CD8-positive, alpha-beta memory T cell (primary cell): ENCODE measurements around the gene NFIB. TPM values are rescaled to one million over a fixed set of nuclear protein-coding genes. Genes with fewer than 3 reads are reported as not detected.

ENCODE experiments used
- CTCF ChIA-PET: fragments of 350-600 bp; sonication (Branson Sonifier 250); formaldehyde crosslinking; loops from one replicate; lab custom pipeline; 2021; ENCODE audit warnings: antibody characterized with exemption; lab: Charles Lee
- POLR2A ChIA-PET: fragments of 350-600 bp; sonication (Branson Sonifier 250); formaldehyde crosslinking; loops from one replicate; lab custom pipeline; 2021; ENCODE audit warnings: antibody characterized with exemption; lab: Charles Lee
- DNase-seq, 5 donors: peaks; one replicate each; pipeline versions ENCODE4 v3.0.0 to v3.0.0-alpha.2; 2020 to 2022; ENCODE audit warnings: mixed read lengths in 1 of 5
- H3K27ac ChIP-seq: one replicate; pipeline ENCODE4 v1.7.0; 2013; ENCODE audit warnings: low read depth, mild to moderate bottlenecking, low read length, moderate library complexity
- H3K27me3 ChIP-seq: 2 replicates; pipeline ENCODE4 v1.7.0; 2013; ENCODE audit warnings: low read length, mild to moderate bottlenecking; ENCODE audit not compliant: insufficient read depth, poor library complexity, severe bottlenecking
- H3K36me3 ChIP-seq: 2 replicates; pipeline ENCODE4 v1.7.0; 2013; ENCODE audit warnings: mild to moderate bottlenecking, low read length, moderate library complexity; ENCODE audit not compliant: insufficient read depth
- H3K4me1 ChIP-seq: 2 replicates; pipeline ENCODE4 v1.7.0; 2013; ENCODE audit warnings: mild to moderate bottlenecking, low read length, moderate library complexity; ENCODE audit not compliant: insufficient read depth
- H3K4me3 ChIP-seq: 2 replicates; pipeline ENCODE4 v1.7.0; 2013; ENCODE audit warnings: mild to moderate bottlenecking, low read length
- H3K9me3 ChIP-seq: 2 replicates; pipeline ENCODE4 v1.7.0; 2013; ENCODE audit warnings: mild to moderate bottlenecking, low read length
- H3K27ac Mint-ChIP-seq, 8 donors: one replicate each; pipeline ENCODE4 v1.8.0; 2020 to 2021; ENCODE audit warnings: mixed read lengths in 8 of 8, mild to moderate bottlenecking in 6 of 8, inconsistent platforms in 3 of 8, moderate library complexity in 3 of 8
- H3K27me3 Mint-ChIP-seq, 2 donors: one replicate each; pipeline ENCODE4 v1.8.0; 2020 to 2021; ENCODE audit warnings: mixed read lengths in 2 of 2, mild to moderate bottlenecking in 1 of 2, moderate library complexity in 1 of 2
- H3K36me3 Mint-ChIP-seq, 3 donors: one replicate each; pipeline ENCODE4 v1.8.0; 2020 to 2021; ENCODE audit warnings: mixed read lengths in 3 of 3, inconsistent platforms in 1 of 3, mild to moderate bottlenecking in 1 of 3
- H3K4me1 Mint-ChIP-seq, 3 donors: one replicate each; pipeline ENCODE4 v1.8.0; 2020 to 2021; ENCODE audit warnings: mixed read lengths in 3 of 3, inconsistent platforms in 1 of 3, mild to moderate bottlenecking in 1 of 3
- H3K4me3 Mint-ChIP-seq, 7 donors: one replicate each; pipeline ENCODE4 v1.8.0; 2020 to 2021; ENCODE audit warnings: mixed read lengths in 7 of 7, mild to moderate bottlenecking in 6 of 7, moderate library complexity in 4 of 7, inconsistent platforms in 2 of 7
- H3K9me3 Mint-ChIP-seq, 5 donors: one replicate each; pipeline ENCODE4 v1.8.0; 2020 to 2022; ENCODE audit warnings: mixed read lengths in 5 of 5, mild to moderate bottlenecking in 3 of 5, moderate library complexity in 2 of 5, inconsistent platforms in 1 of 5
- polyA plus RNA-seq: library from polyadenylated mRNA; unstranded; fragments of 300-500 nt; fragmentation: Illumina TruSeq; gene quantifications from one replicate; pipeline ENCODE4 v1.2.3, GENCODE V29; 2021
- total RNA-seq, 2 experiments: library from RNA; stranded (reverse); gene quantifications; one replicate each; pipeline ENCODE4 v1.2.3, GENCODE V29; 2021

Gene NFIB
- total and polyA plus RNA-seq, 3 experiments from 2014 or later, result not detected

DNA sequence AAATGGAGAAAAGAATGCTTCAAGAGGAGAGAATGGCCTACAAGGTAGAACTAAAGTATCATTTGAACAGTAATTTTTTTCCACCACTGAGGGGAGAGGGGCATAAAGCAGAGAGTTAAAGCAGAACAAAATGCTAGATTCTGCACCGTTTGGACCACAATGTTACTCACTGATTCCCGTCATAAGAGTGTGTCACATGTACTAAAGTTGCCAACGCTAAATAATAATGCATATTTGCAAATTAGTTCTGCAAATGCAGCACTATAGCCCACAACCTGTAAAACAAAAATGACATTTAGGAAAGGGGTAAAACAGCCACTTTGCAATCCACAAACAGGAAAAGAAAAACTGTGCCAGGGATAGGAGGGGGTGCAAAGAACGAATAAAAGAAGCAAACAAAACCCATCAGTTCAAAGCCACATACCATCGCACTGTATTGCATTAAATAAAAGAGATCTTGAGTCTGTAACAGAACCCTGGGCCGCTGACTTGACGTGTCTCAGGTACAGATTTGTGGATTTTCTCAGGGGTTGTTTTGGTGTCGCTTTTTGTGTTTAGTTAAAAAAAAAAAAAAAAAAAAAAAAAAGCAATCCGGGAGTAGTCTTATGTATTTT, 7.7 kb upstream of the NFIB start:
- Mint-ChIP-seq H3K9me3 (no peaks in the 10 kb centered on the region), H3K4me3 (peak overlapping the region; percentile 74 to 92 (median 91)), H3K36me3 (no peaks in the 10 kb centered on the region), H3K27ac (peak overlapping the region in 5 of 8 donors; percentile 19 to 73 (median 38)), H3K27me3 (peaks cover 19 to 27% of the 10 kb centered on the region in 2 donors), H3K4me1 (peaks cover 19 to 35% (median 33%) of the 10 kb centered on the region in 3 donors)
- H3K4me3 ChIP-seq, result no peak overlapping the region
- peaks cover 7% of the 10 kb centered on the region for H3K4me1 ChIP-seq
- H3K9me3 ChIP-seq, result no peaks in the 10 kb centered on the region
- no peak for DNase-seq
- ChIA-PET CTCF (no interaction called here), POLR2A (no interaction called here)
- peaks cover under 1% of the 10 kb centered on the region for H3K27me3 ChIP-seq
- H3K36me3 ChIP-seq, result no peaks in the 10 kb centered on the region
- H3K27ac ChIP-seq, result no peak overlapping the region

DNA sequence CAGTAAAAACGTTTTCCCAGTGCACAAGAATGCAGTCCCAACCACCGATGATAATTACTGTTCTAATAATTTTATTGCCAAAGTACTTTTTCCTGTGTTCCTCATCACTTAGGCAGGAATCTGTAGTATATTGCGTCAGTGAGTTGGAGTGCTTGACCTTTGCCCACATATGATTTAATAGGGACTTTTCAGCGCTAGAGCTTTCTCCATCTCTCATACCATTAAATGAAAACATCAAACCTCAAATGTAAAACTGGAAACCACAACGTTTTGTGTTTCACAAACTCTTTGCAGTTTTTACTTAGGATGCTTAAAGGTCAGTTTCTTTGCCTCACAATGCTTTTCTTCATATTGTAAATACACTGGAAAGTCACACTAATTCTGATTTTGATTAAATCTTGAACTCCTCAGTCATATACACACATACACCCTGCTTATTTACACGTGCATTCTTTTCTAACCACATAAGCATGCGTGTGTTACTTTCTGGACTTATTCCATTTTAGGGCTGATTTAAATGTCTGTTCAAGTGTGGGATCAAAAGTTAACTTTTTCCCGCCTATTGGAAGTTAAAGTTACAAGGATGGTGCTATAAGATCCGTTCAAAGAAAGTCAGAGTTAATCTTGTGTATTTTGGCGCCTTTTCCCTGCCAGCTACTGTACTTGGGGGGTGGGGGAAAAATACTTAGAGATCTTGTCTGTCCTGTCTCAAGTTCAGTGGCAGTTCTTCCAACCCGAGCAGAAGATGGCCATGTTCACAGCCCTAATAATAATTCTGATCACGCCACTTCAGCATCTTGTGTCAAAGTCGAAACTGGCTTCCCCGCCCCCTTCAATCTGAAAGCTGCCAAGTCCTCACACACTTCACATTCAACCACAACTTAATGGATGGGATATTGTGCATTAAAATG, 6.6 kb upstream of the NFIB start:
- H3K9me3 Mint-ChIP-seq, result no peaks in the 10 kb centered on the region
- peaks cover 22 to 39% (median 36%) of the 10 kb centered on the region in 3 donors for H3K4me1 Mint-ChIP-seq
- H3K27ac ChIP-seq, result no peak overlapping the region
- H3K36me3 Mint-ChIP-seq, result no peaks in the 10 kb centered on the region
- peaks cover 22 to 34% of the 10 kb centered on the region in 2 donors for H3K27me3 Mint-ChIP-seq
- H3K36me3 ChIP-seq, result no peaks in the 10 kb centered on the region
- no peak for DNase-seq
- peaks cover 7% of the 10 kb centered on the region for H3K27me3 ChIP-seq
- POLR2A ChIA-PET, result no interaction called here
- CTCF ChIA-PET, result no interaction called here
- peaks cover 7% of the 10 kb centered on the region for H3K4me1 ChIP-seq
- peak overlapping the region; percentile 18 to 91 (median 89) for H3K4me3 Mint-ChIP-seq
- no peaks in the 10 kb centered on the region for H3K9me3 ChIP-seq
- H3K27ac Mint-ChIP-seq, result peak overlapping the region in 2 of 8 donors; percentile 28 to 31
- H3K4me3 ChIP-seq, result no peak overlapping the region

DNA sequence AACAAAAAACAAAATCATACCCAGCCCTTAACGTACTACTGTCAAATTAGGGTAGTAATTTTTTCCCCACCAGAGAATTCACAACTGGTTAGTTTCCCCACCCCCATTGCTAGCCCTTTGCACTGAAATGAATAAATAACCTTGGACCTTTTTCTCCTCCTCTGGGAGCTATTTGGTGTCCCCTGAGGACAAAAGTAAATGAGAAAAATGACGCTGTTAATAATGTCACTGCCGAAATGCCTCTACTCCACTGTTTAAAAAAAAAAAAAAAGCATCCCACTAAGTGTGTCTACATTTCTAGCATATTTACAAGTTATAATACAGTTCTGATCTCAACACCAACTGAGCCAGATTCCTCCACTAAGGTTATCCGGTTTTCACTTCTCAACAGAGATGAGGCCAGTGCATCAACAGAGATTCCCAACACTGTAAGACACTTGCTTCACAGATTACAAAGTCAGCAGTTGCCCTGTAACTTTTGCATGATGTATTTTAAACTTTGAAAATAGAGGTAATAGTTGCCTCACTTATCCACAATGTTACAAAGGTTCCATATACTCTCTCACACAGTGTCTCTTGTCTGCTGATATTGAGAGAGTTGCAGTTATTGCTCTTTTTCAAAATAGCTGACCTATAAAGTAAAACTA, 5.1 kb upstream of the NFIB start:
- Histone ChIP-seq H3K27me3 (peaks cover 7% of the 10 kb centered on the region), H3K4me1 (peaks cover 7% of the 10 kb centered on the region), H3K4me3 (no peak overlapping the region), H3K36me3 (no peaks in the 10 kb centered on the region), H3K9me3 (no peaks in the 10 kb centered on the region), H3K27ac (no peak overlapping the region)
- H3K9me3 Mint-ChIP-seq, result peaks cover 0 to 2% (median 0%) of the 10 kb centered on the region in 5 donors
- H3K4me1 Mint-ChIP-seq, result peaks cover 27 to 45% (median 43%) of the 10 kb centered on the region in 3 donors
- no peaks in the 10 kb centered on the region for H3K36me3 Mint-ChIP-seq
- no peak for DNase-seq
- no peak overlapping the region for H3K27ac Mint-ChIP-seq
- POLR2A ChIA-PET, result no interaction called here
- H3K4me3 Mint-ChIP-seq, result peak overlapping the region in 2 of 7 donors; percentile 18 to 70
- CTCF ChIA-PET, result no interaction called here
- peaks cover 27 to 41% of the 10 kb centered on the region in 2 donors for H3K27me3 Mint-ChIP-seq

DNA sequence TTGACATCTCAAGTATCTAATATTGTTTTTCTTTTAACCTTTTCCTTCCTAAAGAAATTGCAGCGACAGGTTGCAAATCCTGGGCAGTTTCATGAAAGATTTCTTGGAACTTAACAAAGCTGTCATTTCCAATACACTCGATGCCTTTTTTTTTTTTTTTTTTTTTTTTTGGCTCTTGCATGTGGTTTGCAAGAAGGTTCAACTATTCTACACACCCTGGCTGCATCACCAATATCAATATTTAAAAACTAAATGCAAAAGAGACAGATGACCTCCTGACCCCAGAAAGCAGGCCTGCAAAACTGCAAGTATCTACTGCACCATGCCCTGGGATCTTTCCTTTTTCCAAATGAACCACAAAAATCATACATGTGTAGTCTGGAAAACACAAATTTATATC, 4.4 kb upstream of the NFIB start:
- H3K9me3 Mint-ChIP-seq, result peaks cover 0 to 2% (median 0%) of the 10 kb centered on the region in 5 donors
- H3K27ac Mint-ChIP-seq, result no peak overlapping the region
- POLR2A ChIA-PET, result no interaction called here
- DNase-seq, result no peak
- Histone ChIP-seq H3K4me1 (peaks cover 9% of the 10 kb centered on the region), H3K36me3 (no peaks in the 10 kb centered on the region), H3K4me3 (no peak overlapping the region), H3K9me3 (no peaks in the 10 kb centered on the region), H3K27ac (no peak overlapping the region), H3K27me3 (peaks cover 10% of the 10 kb centered on the region)
- peak overlapping the region in 1 of 7 donors; percentile 70 for H3K4me3 Mint-ChIP-seq
- H3K4me1 Mint-ChIP-seq, result peaks cover 31 to 48% (median 46%) of the 10 kb centered on the region in 3 donors
- CTCF ChIA-PET, result no interaction called here
- H3K36me3 Mint-ChIP-seq, result no peaks in the 10 kb centered on the region
- H3K27me3 Mint-ChIP-seq, result peaks cover 30 to 45% of the 10 kb centered on the region in 2 donors

DNA sequence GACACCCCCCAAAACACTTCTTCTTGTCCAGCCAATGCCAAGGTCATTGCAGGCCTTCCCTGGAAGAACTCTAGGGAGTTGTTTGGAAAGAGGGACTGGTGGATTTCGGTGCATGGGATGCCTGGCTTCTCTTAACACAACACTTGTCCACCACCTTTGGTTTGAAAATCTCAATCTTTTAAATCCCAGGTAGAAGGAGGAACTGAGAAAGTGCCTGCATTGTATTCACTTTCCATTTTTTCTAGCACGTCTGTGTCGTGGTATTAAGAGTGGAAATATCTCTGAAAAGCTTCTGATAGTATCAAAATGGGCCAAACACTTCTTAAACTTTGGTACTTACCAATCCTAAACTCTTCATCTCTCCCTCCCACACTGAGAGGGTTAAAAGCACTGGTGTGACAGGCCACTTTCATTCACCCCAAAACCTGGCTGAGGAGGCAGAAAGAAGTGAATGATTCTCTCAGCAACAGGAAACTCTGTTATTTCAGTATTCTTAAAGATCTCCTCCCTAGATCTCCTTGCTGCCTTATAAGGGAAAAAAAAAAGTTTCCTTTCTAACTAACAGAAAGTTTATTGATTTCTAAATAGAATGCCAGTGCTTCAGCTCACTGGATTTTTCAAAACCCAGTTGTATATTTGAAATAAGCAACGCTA, 3.9 kb upstream of the NFIB start:
- peaks cover 0 to 4% (median 0%) of the 10 kb centered on the region in 5 donors for H3K9me3 Mint-ChIP-seq
- CTCF ChIA-PET, result no interaction called here
- H3K27ac ChIP-seq, result no peak overlapping the region
- POLR2A ChIA-PET, result no interaction called here
- H3K4me1 ChIP-seq, result peaks cover 5% of the 10 kb centered on the region
- H3K9me3 ChIP-seq, result no peaks in the 10 kb centered on the region
- peaks cover 29 to 46% (median 44%) of the 10 kb centered on the region in 3 donors for H3K4me1 Mint-ChIP-seq
- no peaks in the 10 kb centered on the region for H3K36me3 ChIP-seq
- H3K27me3 Mint-ChIP-seq, result peaks cover 33 to 44% of the 10 kb centered on the region in 2 donors
- peak overlapping the region in 1 of 8 donors; percentile 16 for H3K27ac Mint-ChIP-seq
- H3K4me3 Mint-ChIP-seq, result peak overlapping the region in 4 of 7 donors; percentile 18 to 70 (median 40)
- H3K4me3 ChIP-seq, result no peak overlapping the region
- H3K27me3 ChIP-seq, result peaks cover 13% of the 10 kb centered on the region
- no peak for DNase-seq
- H3K36me3 Mint-ChIP-seq, result no peaks in the 10 kb centered on the region

DNA sequence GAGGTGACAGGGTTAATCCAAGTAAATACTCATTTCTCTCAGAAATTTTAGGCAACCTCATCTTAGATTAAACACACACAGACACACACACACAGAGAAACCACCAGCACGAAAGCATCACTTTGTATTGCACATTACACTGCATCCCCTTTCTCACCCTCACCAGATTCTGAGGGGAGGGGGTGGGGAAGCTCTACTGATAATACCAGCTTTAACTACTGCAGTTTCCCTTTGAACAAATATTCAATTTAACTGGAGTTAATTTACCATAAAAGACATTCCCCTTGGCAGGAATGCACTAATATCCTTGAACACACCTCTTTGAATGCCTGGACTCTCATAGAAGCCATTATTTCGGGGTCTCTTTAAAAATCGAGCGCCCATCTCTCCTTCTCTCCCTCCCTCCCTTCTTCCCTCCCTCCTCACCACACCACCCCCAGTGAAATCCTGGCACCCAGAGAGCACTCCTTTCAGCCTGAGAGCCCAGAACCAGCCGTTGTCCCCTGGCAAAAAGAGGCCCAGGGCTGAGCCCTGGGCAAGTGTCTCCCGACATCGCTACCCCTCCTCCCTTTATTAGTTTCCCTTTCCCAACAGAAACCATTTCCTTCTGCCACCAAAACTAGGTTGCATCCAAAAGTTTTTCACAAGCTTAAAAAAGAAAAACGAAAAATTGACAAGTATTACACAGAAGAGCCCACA, 2.8 kb upstream of the NFIB start:
- Histone ChIP-seq H3K36me3 (no peaks in the 10 kb centered on the region), H3K27ac (no peak overlapping the region), H3K4me3 (no peak overlapping the region), H3K4me1 (peaks cover 4% of the 10 kb centered on the region), H3K27me3 (peaks cover 23% of the 10 kb centered on the region), H3K9me3 (no peaks in the 10 kb centered on the region)
- Mint-ChIP-seq H3K4me3 (peak overlapping the region; percentile 5 to 70 (median 67)), H3K4me1 (peaks cover 28 to 43% (median 41%) of the 10 kb centered on the region in 3 donors), H3K36me3 (no peaks in the 10 kb centered on the region), H3K27me3 (peaks cover 42 to 54% of the 10 kb centered on the region in 2 donors), H3K27ac (no peak overlapping the region), H3K9me3 (peaks cover 0 to 9% (median 2%) of the 10 kb centered on the region in 5 donors)
- POLR2A ChIA-PET, result no interaction called here
- no peak for DNase-seq
- CTCF ChIA-PET, result no interaction called here

DNA sequence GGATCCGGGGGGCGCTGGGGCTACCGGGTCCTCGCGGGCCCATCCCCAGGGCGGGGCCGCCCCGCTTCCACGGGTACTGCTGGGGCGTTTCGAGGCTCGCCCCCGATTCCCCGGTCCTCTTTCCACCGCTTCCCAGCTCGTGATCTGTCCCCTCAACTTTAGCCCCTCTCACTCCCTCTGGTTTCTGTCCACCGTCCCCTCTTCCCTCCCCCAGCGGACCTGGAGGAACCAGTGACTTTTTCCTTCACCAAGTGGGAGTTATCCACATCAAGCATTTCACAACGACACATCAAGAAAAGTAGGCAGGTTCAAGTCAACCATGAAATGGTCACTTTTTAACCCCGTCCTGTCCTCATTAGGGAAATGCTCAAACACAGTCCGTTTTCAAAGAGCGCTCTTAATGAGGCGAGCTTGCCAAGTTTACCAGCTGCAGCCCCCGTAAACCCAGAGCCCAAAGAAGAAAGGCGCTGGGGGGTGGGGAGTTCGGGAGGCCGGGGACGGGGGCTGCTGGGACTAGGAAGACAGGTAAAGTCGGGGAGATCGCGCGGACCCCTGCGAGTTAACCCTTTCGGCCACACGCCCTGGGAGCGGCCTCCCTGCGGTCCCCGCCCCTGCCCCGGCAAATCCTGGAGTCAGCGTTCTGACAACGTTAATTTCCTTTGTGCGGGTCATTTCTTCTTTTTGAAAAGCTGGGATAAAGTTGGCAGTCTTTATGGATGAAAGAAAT, 2.1 kb upstream of the NFIB start:
- H3K27ac Mint-ChIP-seq, result peak overlapping the region in 1 of 8 donors; percentile 90
- CTCF ChIA-PET, result no interaction called here
- H3K9me3 ChIP-seq, result no peaks in the 10 kb centered on the region
- peaks cover 22 to 36% (median 34%) of the 10 kb centered on the region in 3 donors for H3K4me1 Mint-ChIP-seq
- H3K27me3 Mint-ChIP-seq, result peaks cover 45 to 55% of the 10 kb centered on the region in 2 donors
- H3K4me1 ChIP-seq, result peaks cover 4% of the 10 kb centered on the region
- peaks cover 23% of the 10 kb centered on the region for H3K27me3 ChIP-seq
- H3K36me3 ChIP-seq, result no peaks in the 10 kb centered on the region
- H3K27ac ChIP-seq, result no peak overlapping the region
- H3K4me3 Mint-ChIP-seq, result peak overlapping the region; percentile 71 to 92 (median 83)
- H3K4me3 ChIP-seq, result no peak overlapping the region
- no peak for DNase-seq
- no peaks in the 10 kb centered on the region for H3K36me3 Mint-ChIP-seq
- POLR2A ChIA-PET, result no interaction called here
- peaks cover 0 to 9% (median 2%) of the 10 kb centered on the region in 5 donors for H3K9me3 Mint-ChIP-seq
